Ascending aorta (tissue), 2 donors: Measurements from ENCODE around the gene RPGRIP1. TPM values are rescaled to one million over a fixed set of nuclear protein-coding genes. Genes with fewer than 3 reads are reported as not detected.
"Not testable (repeated sequence)": the region's sequence is repeated elsewhere in the genome, so short reads cannot be mapped to it uniquely, and the experiment has no call there.

Experiments used
- DNase-seq, 2 donors: peaks; one replicate each; pipeline ENCODE4 v3.0.0-alpha.2; 2019; ENCODE audit warnings: low spot score in 2 of 2
- H3K27ac ChIP-seq, 2 donors: fragments of 200-600 bp; sonication (generic); one replicate each; pipeline ENCODE4 v1.5.1; 2016 to 2017; ENCODE audit warnings: mild to moderate bottlenecking in 1 of 2
- H3K27me3 ChIP-seq: fragments of 200-600 bp; sonication (generic); one replicate; pipeline ENCODE4 v1.5.1; 2017
- H3K36me3 ChIP-seq, 2 donors: fragments of 200-600 bp; sonication (generic); one replicate each; pipeline ENCODE4 v1.5.1; 2016
- H3K4me1 ChIP-seq, 2 donors: fragments of 200-600 bp; sonication (generic); one replicate each; pipeline ENCODE4 v1.5.1; 2016 to 2017; ENCODE audit warnings: mild to moderate bottlenecking in 1 of 2
- H3K4me3 ChIP-seq, 2 donors: fragments of 200-600 bp; sonication (generic); one replicate each; pipeline ENCODE4 v1.5.1; 2016 to 2017; ENCODE audit warnings: mild to moderate bottlenecking in 1 of 2
- H3K9me3 ChIP-seq, 2 donors: fragments of 200-600 bp; sonication (generic); one replicate each; pipeline ENCODE4 v1.5.1; 2016
- CTCF ChIP-seq, 3 experiments: fragments of 200-600 bp in 2 of 3; fragments of 450-650 bp in 1 of 3; sonication (generic) in 2 of 3; IDR thresholded peaks; one replicate each; pipeline ENCODE4 v1.5.1; 2016 to 2019; ENCODE audit warnings: antibody characterized with exemption in 3 of 3, mild to moderate bottlenecking in 1 of 3, moderate library complexity in 1 of 3
- intact Hi-C: fragments of 100-400 bp; cut with DNase I; formaldehyde crosslinking; loops from one replicate; pipeline ENCODE4 v1.15.1; 2023
- total RNA-seq: library from RNA; depleted of rRNA; stranded (reverse); fragments of >200 nt; gene quantifications from one replicate; pipeline ENCODE4 v1.1.0, GENCODE V29; 2016

RPGRIP1 gene
- total RNA-seq, 1 donor from 2014 or later: not detected

DNA sequence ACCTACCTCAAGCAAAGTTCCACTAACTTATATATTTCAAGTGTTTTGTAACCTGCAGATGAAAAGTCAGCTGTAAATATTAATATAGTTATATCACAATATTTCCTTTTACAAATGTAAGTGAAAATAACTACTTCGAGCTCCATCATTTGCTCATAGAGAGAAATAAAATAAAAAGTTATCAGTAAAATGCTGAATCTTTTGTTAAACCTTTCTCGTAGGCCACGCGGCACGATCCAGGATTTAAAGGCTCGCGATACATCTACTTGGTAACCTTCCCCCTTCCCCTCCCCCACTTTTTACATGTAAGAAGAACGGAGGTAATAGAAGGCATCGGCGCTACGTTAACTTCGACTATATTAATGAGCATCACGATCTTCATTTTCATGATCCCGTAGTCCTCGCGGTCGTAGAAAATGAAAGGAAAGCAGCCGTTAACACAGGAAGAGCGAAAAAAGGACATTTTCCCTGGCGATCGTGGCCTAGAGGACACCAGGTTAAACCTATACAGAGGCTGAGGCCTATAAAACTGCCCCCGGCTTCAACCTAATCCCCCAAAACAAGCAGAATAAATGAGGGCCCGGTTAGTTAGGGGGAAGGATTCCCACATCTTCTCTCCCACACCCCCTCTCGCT is 11.1 kb upstream of the RPGRIP1 start:
- peaks cover 13 to 16% of the 10 kb centered on the region in 2 donors for H3K4me1 ChIP-seq
- DNase-seq: no peak

GRCh38 chr14:21269252-21270046 is 10.4 kb upstream of the RPGRIP1 start, which contains the start of gene HNRNPC:
Gene HNRNPC, minus strand, starts transcription at chr14:21269442. Its CDS starts 35,249 bp downstream, at chr14:21234193.
- no peaks in the 10 kb centered on the region for H3K9me3 ChIP-seq
- H3K27ac ChIP-seq: peak within 1 kb of the TSS; percentile 96 to 98
- TF ChIP-seq CTCF (IDR thresholded peaks at IDR 0.05): no peak
- H3K36me3 ChIP-seq: peaks cover 3 to 9% of the 10 kb centered on the region in 2 donors
- peaks cover 13% of the 10 kb centered on the region in 2 donors for H3K4me1 ChIP-seq
- intact Hi-C loops: loop anchor here (1.0 to 10.0 kb wide), 7 partner anchors 115 to 926 kb away; partner anchors contain the start of genes CHD8, METTL17, PARP2 and RAB2B
- peak within 1 kb of the TSS; percentile 67 to 95 for H3K4me3 ChIP-seq
- no peaks in the 10 kb centered on the region for H3K27me3 ChIP-seq
- DNase-seq: peak; percentile 100

More for the DNA sequence above, 11.1 kb upstream of the RPGRIP1 start:
- Histone ChIP-seq H3K4me3 (peak overlapping the region; percentile 67 to 95), H3K36me3 (peaks cover 10% of the 10 kb centered on the region in 2 donors), H3K27me3 (no peaks in the 10 kb centered on the region), H3K9me3 (no peaks in the 10 kb centered on the region), H3K27ac (peak overlapping the region; percentile 96 to 98)
- no peak for TF ChIP-seq CTCF (IDR thresholded peaks at IDR 0.05)
- intact Hi-C loops: loop anchor here (1.0 to 10.0 kb wide), 7 partner anchors 116 to 925 kb away; partner anchors contain the start of genes CHD8, METTL17, PARP2 and RAB2B

DNA sequence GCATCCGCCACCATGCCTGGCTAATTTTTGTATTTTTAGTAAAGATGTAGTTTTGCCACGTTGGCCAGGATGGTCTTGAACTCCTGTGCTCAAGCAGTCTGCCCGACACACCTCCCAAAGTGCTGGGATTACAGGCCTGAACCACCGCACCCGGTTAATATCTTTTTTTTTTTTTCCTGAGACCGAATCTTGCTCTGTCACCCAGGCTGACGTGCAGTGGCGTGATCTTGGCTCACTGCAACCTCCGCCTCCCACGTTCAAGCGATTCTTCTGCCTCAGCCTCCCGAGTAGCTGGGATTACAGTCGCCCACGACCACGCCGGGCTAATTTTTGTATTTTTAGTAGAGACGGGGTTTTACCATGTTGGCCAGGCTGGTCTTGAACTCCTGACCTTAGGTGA is 7.2 kb upstream of the RPGRIP1 start:
- H3K9me3 ChIP-seq, H3K27me3 ChIP-seq, H3K4me3 ChIP-seq, H3K27ac ChIP-seq, H3K4me1 ChIP-seq, H3K36me3 ChIP-seq, intact Hi-C loops, DNase-seq: not testable (repeated sequence)

GRCh38 chr14:21275261-21275858 is 4.5 kb upstream of the RPGRIP1 start:
- DNase-seq: no peak
- H3K4me1 ChIP-seq: no peaks in the 10 kb centered on the region

DNA sequence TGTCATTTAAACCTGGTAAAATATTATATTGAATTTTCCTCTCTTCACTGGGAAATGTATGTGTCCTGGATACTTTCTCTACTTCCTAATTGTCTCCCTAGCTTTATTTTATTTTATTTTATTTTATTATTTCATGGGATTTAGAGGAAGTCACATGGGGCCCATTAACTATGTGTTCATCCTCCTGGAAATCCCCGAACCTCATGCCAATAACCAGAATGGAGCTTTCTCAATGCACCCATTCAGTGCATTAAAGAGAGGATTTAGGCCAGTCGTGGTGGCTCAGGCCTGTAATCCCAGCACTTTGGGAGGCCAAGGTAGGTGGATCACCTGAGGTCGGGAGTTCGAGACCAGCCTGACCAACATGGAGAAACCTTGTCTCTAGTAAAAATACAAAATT is 1.3 kb upstream of the RPGRIP1 start:
- no peaks in the 10 kb centered on the region for H3K4me1 ChIP-seq
- H3K27me3 ChIP-seq: no peaks in the 10 kb centered on the region
- no peak for TF ChIP-seq CTCF (IDR thresholded peaks at IDR 0.05)
- H3K27ac ChIP-seq: no peak overlapping the region
- no peaks in the 10 kb centered on the region for H3K9me3 ChIP-seq
- no peaks in the 10 kb centered on the region for H3K36me3 ChIP-seq
- intact Hi-C loops: no loop called here
- H3K4me3 ChIP-seq: no peak overlapping the region
- DNase-seq: no peak

More at GRCh38 chr14:21275261-21275858, 4.5 kb upstream of the RPGRIP1 start:
- no peaks in the 10 kb centered on the region for H3K27me3 ChIP-seq
- H3K36me3 ChIP-seq: no peaks in the 10 kb centered on the region
- no peak overlapping the region for H3K27ac ChIP-seq
- no peaks in the 10 kb centered on the region for H3K9me3 ChIP-seq
- intact Hi-C loops: no loop called here
- TF ChIP-seq CTCF (IDR thresholded peaks at IDR 0.05): no peak
- no peak overlapping the region for H3K4me3 ChIP-seq

DNA sequence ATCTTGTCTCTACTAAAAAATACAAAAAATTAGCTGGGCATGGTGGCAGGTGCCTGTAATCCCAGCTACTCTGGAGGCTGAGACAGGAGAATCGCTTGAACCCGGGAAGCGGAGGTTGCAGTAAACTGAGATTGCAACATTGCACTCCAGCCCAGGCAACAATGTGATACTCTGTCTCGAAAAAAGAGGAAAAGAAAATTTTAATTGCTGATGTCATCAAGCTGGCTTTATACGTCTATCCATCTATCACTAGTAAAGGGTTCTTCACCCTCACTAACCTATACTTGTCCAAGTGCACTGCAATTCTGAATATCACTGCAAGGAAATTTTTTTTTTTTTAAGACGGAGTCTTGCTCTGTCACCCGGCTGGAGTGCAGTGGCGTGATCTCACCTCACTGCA is 2.0 kb downstream of the RPGRIP1 start:
- H3K4me1 ChIP-seq, H3K36me3 ChIP-seq, H3K27me3 ChIP-seq, H3K4me3 ChIP-seq, H3K27ac ChIP-seq, DNase-seq, intact Hi-C loops, H3K9me3 ChIP-seq: not testable (repeated sequence)

DNA sequence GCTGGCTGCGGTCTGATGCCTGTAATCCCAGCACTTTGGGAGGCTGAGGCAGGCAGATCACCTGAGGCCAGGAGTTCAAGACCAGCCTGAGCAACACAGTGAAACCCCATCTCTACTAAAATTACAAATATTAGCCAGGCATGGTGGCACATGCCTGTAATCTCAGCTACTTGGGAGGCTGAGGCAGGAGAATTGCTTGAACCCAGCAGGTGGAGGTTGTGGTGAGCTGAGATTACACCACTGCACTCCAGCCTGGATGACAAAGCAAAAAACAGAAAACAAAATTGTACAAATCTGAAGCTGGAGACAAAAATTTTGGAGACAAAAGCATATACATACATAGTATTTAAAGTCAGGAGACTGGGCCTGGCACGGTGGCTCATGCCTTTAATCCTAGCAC is 6.6 kb downstream of the RPGRIP1 start:
- H3K27ac ChIP-seq, H3K4me3 ChIP-seq, H3K36me3 ChIP-seq, H3K27me3 ChIP-seq, H3K4me1 ChIP-seq, H3K9me3 ChIP-seq, DNase-seq, intact Hi-C loops: not testable (repeated sequence)
